GM21390 (cell line): ENCODE data around the gene ROCK1.
"Not testable (repeated sequence)": the region's sequence is repeated elsewhere in the genome, so short reads cannot be mapped to it uniquely, and the experiment has no call there.

Source experiments
- ATAC-seq: cut with Tn5 transposase; IDR thresholded peaks from one replicate; pipeline ENCODE4 v1.9.1; 2021; ENCODE audit not compliant: unreplicated experiment

Gene ROCK1

DNA sequence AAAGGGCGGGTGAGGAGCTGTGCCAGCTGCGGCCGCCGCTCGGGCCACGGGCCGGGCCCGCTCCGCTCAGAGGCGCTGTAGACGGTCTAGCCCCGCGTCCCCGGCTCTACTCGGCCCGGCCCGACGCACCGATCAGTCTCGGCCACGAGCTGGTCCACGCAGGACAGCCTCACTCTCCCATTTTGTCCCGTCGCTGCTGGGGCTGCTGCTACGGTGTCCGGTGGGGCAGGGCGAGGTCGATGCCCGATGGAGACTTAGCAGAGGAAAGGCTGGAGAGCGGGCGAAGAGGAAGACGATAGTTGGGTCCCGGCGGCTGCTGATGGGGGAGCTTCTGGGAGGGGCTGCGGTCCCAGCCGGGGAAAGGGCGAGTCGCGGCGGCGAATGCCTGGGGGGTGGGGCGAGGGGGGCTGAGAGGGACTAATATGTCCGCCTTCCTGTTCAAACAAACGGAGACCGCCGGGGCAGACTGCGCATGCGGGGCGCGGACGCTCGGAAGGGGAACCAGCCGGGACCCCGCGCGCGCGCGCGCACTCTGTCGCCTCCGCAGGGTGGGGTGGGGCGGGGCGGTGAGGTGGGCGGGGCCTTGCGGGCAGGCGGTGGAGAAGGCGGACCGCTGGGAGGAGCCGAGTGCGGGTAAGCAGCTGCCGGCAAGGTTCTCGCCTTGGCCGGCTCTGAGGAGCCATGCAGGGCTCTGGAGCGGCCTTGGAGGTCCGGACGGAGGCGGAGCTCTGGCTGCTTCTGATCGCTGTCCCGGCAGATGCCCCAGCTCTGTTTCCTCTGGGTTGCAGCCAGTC is at the start of gene ROCK1:
ROCK1 (minus strand) TSS at position 468 of the 794 bp plus-strand sequence. CDS start 903 bp downstream, outside the sequence.
- peak; percentile 89 for ATAC-seq

DNA sequence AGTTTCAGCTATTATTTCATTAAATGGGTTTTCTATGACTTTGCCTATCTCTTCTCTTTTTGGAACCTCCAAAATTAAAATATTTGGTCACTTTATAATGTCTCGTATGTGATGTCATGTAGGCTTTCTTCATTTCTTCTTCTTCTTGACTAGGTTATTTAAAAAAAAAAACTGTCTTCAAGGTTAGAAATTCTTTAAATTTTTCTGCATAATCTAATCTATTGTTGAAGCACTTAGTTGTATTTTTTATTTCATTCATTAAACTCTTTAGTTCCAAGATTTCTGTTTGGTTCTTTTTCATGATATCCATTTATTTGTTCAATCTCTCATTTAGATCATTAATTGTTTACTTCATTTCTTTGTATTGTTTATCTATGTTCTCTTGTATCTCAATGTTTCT is 43.8 kb upstream of the ROCK1 start:
- ATAC-seq, result no peak

DNA sequence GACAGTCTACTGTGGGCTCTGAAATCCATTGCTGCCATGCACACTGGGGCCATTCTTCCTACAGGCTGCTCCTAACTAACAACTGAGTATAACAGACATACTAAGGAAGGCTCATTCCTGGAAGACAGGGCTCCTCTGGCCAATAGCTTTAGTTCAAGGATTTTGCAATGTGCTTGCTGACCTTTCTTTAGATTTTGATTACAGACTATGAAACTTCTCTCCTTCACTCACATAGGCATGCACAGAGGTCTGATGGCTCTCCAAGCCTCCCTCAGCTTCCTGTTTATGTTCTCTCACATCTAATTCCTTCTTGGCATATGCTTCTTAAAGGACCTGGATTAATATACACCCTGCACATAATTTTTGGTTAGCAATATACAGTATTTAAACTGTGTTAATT is 34.4 kb upstream of the ROCK1 start:
- no peak for ATAC-seq

DNA sequence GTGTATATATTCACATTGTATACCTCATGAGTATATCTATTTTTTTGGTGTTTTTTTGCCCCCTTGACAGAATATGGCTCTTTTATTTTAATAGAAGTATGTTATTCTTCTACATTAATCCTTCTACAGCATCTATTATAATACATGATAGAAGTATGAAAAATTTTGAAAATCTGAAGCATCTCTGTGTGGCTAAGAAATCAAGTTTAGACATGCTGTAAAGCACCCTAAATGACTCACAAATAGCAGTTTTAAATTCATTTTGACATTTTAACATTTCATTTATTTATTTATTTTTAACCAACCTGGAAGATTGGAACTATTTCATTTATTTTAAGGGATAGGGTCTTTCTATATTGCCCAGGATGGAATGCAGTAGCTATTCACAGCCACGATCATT is 33.8 kb upstream of the ROCK1 start:
- no peak for ATAC-seq

DNA sequence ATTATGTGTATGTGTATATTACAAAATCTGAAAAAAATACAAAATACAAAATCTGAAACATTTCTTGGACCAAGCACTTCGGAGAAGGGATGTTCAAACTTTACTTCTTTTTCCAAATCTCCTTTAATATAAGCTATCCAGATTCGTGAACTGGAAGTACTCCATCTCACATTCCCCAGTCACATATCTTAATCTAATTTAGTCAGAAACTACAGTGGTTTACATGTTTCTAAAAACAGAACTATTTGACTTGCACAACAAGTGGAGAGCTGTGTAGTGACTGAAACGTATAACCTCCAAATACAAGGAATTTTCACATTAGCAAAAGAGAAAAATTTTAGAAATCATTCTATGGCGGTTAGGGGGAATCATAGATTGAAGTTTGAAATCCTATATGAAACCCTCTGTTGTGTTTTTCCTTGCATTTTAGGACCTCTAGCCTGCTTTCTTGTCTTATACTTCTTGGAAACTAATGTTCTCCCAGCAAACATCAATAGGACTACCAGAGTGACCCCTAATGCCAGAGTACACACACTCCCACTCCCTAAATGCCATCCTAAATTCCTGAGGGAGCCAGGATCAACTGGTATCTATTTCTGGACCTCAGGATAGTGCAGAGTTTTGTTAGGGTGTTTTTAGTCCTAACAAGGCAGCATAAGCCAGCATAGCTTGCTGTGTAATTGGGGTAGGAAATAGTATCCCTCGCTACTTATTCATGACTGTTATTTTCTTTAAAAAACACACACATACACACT is 30.2 kb upstream of the ROCK1 start:
- ATAC-seq, result no peak

DNA sequence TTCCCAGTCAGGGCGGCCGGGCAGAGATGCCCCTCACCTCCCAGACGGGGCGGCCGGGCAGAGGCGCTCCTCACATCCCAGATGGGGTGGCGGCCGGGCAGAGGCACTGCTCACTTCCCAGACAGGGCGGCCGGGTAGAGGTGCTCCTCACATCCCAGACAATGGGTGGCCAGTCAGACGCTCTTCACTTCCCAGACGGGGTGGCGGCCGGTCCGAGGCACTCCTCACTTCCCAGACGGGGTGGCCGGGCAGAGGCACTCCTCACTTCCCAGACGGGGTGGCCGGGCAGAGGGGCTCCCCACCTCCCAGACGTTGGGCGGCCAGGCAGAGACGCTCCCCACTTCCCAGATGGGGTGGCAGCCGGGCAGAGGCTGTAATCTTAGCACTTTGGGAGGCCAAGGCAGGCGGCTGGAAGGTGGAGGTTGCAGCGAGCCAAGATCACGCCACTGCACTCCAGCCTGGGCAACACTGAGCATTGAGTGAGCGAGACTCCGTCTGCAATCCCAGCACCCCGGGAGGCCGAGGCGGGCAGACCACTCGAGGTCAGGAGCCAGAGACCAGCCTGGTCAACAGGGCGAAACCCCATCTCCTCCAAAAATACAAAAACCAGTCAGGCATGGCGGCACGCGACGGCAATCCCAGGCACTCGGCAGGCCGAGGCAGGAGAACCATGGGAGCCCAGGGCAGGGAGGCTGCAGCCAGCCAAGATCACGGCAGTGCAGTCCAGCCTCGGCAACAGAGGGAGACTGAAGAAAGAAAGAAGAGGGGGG is 26.3 kb upstream of the ROCK1 start:
- not testable (repeated sequence) for ATAC-seq

DNA sequence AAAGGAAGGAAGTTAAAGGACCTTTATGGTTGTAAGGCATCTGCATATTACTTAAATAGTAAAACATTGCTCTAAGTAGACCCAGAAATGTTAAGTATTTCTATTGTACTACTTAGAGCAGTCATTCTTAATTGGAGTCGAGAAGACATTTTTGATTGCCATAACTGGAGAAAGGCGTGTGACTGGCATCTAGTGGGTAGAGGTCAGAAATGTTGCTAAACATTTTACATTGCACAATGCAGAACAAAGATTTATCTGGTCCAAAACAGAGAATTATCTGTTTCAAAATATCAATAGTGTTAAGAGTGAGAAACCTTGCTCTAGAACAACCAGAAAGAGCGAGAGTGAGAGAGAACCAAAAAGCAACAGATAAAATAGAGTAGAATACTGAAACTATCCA is 23.3 kb upstream of the ROCK1 start:
- no peak for ATAC-seq

DNA sequence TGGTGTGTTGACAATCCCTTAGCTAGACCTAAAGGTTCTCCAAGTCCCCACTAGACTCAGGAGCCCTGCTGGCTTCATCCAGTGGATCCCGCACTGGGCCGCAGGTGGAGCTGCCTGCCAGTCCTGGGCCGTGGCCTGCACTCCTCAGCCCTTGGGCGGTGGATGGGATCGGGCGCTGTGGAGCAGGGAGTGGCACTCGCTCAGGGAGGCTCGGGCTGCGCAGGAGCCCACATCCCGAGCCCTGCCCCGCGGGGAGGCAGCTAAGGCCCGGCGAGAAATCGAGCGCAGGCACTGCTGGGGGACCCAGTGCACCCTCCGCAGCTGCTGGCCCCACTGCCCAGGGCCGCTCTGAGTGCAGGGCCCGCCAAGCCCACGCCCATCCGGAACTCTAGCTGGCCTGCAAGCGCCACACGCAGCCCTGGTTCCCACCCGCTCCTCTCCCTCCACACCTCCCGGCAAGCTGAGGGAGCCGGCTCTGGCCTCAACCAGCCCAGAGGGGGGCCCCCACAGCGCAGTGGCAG is 20.8 kb upstream of the ROCK1 start:
- no peak for ATAC-seq

DNA sequence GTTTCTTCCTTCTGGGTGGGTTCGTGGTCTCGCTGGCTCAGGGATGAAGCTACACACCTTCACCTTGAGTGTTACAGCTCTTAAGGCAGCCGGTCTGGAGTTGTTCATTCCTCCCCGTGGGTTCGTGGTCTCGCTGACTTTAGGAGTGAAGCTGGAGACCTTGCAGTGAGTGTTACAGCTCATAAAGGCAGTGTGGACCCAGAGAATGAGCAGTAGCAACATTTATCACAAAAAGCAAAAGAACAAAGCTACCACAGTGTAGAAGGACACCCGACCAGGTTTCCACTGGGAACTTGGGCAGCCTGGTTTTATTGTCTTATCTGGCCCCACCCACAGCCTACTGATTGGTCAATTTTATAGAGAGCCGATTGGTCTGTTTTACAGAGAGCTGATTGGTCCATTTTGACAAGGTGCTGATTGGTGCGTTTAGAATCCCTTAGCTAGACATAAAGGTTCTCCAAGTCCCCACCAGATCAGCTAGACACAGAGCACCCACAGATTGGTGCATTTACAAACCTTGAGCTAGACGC is 20.1 kb upstream of the ROCK1 start:
- ATAC-seq, result no peak

DNA sequence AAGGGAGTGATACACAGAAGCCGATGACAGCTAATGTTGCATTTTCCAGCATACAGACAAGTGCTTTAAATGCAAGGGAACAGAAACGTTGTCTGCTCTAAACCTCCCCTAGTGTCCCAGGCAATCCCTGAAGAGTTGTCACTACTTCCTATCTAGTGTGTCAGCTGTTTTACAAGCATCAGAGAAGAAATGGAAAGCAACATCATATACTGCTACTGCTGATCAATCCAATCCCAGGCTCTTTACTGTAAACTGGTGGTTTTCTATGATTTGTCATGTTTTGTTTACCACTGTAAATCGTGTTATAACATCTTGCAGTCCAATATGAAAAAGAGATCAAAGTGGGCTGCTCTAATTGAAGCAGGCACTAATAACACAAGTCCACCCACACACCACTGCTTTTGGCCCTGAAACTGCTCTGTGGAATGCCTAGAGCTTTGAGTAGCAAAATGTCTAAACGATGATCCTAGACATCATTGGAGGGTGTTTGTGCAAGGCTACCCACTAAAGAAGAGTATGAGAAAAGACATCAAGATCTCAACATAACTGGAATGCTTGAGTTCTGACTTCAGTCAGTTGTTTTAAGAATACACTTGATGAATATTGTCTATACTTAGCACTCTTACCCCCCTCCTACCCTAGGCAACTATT is 18.1 kb upstream of the ROCK1 start:
- no peak for ATAC-seq

DNA sequence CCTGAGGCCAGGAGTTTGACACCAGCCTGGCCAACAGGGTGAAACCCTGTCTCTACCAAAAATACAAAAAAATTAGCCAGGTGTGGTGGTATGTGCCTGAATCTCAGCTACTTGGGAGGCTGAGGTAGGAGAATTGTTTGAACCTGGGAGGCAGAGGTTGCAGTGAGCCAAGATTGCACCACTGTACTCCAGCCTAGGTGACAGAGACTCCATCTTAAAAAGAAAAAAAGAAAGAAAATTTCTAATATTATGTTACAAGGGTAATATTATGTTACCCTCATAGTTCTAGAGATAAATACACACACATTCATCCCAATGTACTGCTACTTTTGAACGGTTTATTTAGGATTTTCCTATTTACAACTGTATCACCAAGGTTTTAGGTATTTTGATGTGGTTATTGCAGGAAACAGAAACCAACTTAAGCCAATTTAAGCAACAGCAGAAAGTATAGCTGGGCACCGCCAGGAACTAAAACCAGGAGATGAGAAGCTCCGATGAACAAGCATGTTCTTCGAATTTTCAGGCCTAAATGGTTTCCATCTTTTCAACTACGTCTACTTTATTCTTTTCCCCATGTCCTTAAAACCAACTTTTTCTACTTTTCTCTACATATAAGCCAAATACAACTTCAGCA is 11.8 kb upstream of the ROCK1 start:
- no peak for ATAC-seq

DNA sequence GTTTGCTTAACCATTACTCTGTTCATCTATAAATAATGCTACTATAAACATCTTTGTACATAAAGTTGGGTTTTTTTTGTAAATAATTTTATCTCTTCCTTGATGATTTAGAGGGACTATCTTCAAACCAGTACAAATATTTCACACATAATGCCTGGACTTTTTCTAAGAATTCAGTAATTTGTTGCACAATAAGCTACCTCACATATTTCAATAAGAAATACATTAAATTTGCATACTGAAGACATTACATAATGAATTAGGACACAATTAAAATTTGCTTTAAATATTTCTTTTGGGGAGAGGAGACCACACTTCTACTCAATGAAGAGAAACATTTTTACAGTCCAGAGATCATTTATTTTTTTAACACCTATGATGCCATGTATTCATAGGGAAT is 7.2 kb upstream of the ROCK1 start:
- ATAC-seq, result no peak

DNA sequence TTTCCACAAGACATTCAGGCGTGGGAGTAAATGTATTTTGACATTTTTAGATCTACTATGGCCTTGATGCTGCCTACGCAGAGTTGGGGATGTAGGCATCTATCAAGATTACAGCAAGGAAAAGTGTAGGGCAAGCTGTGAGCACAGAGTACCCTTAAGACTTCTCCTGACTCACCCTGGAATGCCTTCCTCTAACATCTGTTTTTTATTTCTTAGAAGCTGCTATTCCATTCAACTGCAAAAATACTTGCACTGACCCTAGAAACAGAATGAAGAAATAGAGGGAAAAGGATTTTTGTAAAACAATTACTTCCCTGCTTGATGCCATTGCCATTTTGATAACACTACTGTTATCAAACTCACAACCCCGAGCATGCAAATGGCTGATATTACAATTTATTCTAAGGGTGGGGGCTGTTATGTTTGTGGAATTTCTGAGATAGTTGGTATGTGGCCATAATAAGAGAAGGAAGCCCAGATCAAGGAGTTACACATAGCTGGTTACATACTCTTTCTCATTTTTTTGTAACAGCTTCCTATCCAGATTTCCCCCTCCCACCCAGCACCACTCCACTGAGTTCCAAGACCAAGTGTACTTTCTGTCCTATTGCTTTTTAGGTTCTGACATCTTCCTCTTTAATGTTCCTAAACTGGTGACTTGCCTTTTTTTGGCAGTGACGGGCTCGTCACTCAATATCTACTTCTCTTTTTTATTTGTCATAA is 6.0 kb upstream of the ROCK1 start:
- ATAC-seq, result no peak

DNA sequence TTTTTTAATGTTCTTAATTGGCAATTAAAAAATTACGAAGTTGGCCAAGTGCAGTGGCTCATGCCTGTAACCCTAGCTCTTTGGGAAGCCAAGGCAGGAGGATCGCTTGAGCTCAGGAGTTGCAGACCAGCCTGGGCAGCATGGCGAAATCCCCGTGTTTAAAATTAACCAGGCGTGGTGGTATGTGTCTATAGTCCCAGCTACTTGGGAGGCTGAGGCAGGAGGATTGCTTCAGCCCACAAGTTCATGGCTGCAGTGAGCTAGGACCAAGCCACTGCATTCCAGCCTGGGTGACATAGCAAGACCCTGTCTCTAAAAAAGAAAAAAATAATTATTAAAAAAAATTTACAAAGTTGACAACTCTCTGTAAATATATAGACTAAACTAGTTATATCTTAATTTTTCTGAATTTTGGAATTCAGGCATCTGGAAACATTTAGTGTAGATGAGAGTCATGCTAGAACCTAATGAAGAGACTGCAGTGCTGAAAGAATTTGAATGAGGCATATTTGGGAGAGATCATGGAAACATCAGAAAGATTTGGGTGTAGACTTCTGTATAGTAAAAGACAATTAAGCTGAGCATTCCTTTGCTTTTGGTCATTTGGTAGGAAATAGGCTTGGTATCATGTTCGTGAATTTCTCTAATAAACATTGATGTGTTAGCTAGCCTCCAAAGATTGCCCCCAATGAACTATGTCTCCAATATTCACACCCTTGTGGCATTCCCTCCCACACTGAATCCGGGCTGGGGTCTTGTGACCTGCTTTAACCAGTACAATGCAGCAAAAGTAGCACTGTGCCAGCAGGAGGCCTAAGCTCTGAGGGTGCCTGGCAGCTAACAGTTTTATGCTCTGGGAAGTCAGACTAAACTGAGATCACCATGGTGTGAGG is 4.2 kb upstream of the ROCK1 start:
- no peak for ATAC-seq

DNA sequence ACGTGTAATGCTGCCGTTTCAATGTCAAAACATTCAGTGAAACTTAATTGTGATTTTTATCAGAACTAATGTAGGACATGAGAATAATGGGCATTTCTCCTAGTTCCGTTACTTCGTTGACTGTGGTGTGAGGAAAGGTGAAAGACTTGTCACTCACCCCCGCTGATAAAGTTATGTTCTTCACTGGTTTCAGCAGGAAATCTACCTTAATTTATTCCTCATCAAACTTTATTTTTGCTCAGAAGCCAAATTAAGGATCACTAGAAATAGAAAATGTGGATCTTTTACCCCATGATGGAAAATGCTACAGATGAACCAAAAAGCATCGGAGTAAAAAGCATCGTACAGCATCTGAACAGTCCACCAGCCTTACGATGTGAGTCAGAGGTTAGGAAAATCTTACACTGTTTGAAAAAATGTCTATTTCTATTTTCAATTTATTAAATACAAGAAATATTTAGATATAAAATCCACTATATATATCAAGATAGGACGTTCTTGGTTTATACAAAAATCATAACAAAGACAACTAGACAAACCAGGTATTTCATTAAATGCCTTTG is 1.0 kb upstream of the ROCK1 start:
- no peak for ATAC-seq

DNA sequence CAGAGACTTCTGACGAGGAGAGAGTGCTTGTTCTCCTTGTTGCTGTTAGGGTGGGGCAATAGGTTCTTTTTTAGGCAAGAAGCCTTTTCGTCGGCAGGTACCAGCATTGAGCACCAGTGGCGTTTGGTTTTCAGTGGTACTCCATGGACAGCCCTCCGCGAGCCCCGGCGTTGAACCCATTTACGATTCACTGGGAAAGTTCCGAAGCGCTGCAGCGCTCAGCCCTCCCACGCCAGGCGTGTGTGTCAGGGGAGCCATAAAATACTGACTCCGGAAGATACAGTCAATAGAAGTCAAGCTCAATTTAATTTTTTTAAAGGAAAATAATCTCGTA is 494 bp upstream of the ROCK1 start:
- peak; percentile 26 for ATAC-seq

DNA sequence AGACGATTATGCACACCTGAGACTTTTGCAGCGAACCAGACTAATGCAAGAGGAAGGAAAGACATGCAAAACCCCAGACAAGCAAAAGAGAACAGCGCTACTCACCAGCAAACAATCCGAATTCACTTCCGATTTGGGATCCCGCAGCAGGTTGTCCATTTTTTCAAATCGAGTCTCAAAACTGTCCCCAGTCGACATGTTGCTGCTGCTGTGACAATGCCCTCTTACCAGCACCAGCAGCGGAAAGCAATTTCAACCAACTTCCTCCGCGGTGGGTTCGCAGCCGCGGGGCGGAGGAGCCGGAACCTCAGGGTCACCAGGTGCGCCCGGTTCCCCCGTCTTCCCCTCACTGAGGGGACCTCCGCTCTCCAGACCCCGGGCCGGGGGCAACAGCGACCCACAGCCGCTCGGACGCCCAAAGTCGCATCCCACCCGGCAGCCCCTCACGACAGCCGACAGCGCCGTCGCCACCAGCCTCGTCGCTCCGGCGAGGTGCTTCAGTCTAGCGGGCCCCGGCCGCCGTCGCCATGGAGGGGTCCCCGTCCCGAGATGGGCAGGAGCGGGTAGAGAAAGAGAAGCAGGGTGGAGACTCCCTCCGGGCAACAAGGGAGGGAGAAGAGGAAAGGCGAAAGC is 784 bp downstream of the ROCK1 start:
- ATAC-seq, result peak; percentile 31
